Activated CD8-positive, alpha-beta memory T cell treated with anti-CD3 and anti-CD28 coated beads, Interleukin-2, amount 50 U/mL, for 1 hour (primary cell): ENCODE data around the gene SPTBN4.
"Not testable (repeated sequence)": the region's sequence is repeated elsewhere in the genome, so short reads cannot be mapped to it uniquely, and the experiment has no call there.

ENCODE experiments used
- DNase-seq: peaks from one replicate; pipeline ENCODE4 v3.0.0-alpha.2; 2020; ENCODE audit errors: extremely low read depth

The SPTBN4 gene

DNA sequence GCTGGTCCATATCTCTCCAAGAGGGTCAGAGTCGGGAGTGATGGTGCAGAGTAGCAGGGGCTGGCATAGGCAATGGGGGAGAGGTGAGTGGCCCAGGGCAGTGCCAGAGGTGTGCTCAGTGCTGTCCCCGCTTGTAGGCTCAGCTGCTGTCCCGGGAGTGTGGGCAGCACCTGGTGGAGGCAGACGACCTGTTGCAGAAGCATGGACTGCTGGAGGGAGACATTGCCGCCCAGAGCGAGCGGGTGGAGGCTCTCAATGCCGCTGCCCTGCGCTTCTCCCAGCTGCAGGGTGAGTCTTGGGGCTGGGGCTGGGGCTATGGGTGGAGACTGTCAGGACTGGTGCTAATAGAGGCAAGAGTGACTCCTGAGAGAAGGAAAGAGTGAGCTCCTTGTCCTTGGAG is 39.3 kb downstream of the SPTBN4 start:
- no peak for DNase-seq

DNA sequence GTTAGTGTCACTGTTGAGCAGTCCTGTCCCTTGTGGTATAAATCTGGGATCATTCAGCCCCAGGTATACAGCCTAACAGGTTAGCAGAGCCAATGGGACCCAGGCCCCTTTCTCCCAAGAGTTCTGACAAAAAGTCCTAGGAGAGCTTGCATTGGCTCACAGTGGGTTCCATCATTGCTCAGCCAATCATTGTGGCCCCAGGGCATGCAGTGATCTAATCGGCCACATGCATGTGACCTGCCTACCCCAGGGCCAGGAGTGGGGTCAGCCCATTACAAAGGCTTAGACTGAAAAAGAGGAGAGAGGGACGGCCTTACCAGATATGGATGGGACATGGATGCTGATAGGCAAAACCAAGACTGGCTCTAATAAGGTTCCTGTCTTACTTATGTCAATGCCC is 41.1 kb downstream of the SPTBN4 start:
- DNase-seq, result no peak

- no peak for DNase-seq
These were observed 42.0 kb downstream of the SPTBN4 start for GRCh38 chr19:40508739-40509260.

DNA sequence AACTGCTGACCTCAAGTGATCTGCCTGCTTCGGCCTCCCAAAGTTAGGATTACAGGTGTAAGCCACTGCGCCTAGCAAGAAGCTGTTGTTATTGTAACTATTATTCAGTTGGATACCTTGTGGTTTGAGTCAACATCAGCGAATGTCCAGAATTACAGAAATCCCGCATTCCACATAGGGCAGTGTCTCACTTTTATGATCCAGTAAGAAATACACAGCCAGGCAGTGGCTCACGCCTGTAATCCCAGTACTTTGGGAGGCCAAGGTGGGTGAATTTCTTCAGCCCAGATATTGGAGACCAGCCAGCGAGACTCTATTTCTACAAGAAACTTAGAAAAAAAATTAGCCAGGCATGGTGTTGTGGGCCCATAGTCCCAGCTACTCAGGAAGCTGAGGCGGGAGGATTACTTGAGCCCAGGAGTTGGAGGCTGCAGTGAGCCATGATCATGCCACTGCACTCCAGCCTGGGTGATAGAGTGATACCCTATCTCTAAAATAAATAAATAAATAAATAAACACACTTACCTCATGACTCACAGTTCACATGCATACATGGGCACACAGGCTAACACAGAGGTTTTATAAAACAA is 43.8 kb downstream of the SPTBN4 start:
- no peak for DNase-seq

- DNase-seq, result no peak
These were observed 44.7 kb downstream of the SPTBN4 start for GRCh38 chr19:40511487-40511886.

DNA sequence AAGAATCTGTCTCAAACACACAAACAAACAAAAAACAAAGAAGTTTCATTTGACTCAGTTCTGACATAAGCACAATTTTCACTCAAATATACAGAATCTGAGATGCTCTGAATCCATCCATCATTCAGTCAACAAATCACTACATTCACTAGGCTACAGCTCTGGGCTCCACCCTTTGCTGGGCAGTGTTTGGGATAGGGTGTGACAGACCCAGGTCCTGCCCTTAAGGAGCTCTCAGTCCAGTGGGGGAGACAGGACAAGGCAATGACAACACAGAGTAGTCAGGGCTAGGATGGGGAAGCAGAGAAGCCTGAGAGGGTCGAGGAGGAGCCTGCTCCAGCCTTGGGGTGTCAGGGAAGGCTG is 45.3 kb downstream of the SPTBN4 start:
- DNase-seq, result no peak

DNA sequence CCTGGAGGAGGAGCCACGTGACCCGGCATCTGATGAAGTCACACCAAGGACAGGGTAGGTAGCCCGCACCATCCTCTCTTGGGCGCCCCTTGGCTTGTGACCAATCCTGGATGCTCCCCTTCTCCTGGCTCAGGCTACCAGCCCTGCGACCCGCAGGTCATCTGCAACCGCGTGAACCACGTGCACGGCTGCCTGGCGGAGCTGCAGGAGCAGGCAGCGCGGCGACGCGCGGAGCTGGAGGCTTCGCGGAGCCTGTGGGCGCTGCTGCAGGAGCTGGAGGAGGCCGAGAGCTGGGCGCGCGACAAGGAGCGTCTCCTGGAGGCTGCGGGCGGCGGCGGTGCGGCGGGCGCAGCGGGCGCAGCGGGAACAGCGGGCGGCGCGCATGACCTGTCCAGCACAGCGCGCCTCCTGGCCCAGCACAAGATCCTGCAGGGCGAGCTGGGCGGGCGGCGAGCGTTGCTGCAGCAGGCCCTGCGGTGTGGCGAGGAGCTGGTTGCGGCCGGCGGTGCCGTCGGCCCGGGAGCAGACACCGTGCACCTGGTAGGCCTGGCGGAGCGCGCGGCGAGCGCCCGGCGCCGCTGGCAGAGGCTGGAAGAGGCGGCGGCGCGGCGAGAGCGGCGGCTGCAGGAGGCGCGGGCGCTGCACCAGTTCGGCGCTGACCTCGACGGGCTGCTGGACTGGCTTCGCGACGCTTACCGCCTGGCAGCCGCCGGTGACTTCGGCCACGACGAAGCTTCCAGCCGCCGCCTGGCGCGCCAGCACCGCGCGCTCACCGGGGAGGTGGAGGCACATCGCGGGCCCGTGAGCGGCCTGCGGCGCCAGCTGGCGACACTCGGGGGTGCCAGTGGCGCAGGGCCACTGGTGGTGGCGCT is 45.9 kb downstream of the SPTBN4 start:
- no peak for DNase-seq

GRCh38 chr19:40513345-40513678 is 46.5 kb downstream of the SPTBN4 start:
- DNase-seq, result no peak

- DNase-seq, result no peak
These were observed 47.0 kb downstream of the SPTBN4 start for GRCh38 chr19:40513741-40514315.

DNA sequence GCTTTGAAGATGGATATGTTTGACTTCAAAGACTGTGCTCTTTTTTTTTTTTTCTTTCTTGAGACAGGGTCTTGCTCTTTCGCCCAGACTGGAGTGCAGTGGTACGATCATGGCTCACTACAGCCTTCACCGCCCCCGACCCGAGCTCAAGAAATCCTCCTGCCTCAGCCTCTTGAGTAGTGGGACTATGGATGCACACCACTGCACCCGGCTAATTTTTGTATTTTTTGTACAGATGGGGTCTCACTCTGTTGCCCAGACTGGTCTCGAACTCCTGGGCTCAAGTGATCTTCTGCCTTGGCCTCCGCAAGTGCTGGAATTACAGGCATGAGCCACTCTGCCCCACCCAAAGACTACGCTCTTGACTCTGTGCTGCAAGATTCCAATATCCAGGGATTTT is 50.4 kb downstream of the SPTBN4 start:
- DNase-seq, result no peak

DNA sequence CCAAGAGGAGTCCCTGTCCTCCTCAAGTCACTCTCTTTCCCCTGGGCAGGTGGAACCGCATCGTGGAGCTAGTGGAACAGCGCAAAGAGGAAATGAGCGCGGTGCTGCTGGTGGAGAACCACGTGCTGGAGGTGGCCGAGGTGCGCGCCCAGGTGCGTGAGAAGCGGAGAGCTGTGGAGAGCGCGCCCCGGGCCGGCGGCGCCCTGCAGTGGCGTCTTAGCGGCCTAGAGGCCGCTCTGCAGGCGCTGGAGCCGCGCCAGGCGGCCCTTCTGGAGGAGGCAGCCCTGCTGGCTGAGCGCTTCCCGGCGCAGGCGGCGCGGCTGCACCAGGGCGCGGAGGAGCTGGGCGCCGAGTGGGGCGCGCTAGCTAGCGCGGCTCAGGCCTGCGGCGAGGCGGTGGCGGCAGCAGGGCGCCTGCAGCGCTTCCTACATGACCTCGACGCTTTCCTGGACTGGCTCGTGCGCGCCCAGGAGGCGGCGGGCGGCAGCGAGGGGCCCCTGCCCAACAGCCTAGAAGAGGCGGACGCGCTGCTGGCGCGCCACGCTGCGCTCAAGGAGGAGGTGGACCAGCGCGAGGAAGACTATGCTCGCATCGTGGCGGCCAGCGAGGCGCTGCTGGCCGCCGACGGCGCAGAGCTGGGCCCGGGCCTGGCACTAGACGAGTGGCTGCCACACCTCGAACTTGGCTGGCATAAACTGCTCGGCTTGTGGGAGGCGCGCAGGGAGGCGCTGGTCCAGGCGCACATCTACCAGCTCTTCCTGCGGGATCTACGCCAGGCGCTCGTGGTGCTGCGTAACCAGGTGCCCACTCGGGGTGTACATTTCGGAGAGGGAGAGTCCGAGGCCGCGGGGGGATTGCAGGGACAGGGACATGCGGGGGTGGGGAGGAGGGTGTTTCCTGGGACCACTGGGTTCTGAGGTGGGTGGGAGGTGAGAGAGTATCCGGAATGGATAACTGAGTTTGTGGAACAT is 52.8 kb downstream of the SPTBN4 start:
- DNase-seq, result no peak

GRCh38 chr19:40521276-40521675 is 54.5 kb downstream of the SPTBN4 start:
- DNase-seq, result no peak

DNA sequence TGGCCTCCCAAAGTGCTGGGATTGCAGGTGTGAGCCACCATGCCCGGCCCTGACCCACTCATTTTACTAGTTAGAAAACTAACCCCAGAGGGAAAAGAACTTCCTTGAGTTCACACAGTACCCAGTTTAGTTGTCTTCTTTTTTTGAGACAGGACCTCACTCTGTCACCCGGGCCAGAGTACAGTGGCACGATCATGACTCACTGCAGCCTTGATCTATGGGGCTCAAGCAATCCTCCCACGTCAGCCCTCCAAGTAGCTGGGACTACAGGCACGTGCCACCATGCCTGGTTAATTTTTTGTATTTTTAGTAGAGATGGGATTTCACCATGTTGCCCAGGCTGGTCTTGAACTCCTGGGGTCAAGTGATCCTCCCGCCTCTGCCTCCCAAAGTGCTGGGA is 55.1 kb downstream of the SPTBN4 start:
- not testable (repeated sequence) for DNase-seq

- no peak for DNase-seq
These were observed 56.7 kb downstream of the SPTBN4 start for GRCh38 chr19:40523322-40524047.

DNA sequence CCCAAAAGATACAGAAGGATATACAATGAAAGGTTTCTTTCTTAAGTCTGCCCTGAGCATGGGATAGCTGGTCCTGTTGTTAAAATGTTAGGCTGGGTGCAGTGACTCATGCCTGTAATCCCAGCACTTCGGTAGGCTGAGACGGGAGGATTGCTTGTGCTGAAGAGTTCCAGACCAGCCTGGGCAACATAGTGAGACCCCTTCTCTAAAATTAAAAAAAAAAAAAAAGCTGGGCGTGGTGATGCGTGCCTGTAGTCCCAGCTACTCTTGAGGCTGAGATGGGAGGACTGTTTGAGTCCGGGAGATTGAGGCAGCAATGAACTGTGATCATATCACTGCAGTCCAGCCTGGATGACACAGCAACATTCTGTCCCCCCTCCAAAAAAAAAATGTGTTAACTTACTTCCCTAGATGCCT is 57.3 kb downstream of the SPTBN4 start:
- no peak for DNase-seq

- no peak for DNase-seq
These were observed 57.9 kb downstream of the SPTBN4 start for GRCh38 chr19:40524655-40525054.

DNA sequence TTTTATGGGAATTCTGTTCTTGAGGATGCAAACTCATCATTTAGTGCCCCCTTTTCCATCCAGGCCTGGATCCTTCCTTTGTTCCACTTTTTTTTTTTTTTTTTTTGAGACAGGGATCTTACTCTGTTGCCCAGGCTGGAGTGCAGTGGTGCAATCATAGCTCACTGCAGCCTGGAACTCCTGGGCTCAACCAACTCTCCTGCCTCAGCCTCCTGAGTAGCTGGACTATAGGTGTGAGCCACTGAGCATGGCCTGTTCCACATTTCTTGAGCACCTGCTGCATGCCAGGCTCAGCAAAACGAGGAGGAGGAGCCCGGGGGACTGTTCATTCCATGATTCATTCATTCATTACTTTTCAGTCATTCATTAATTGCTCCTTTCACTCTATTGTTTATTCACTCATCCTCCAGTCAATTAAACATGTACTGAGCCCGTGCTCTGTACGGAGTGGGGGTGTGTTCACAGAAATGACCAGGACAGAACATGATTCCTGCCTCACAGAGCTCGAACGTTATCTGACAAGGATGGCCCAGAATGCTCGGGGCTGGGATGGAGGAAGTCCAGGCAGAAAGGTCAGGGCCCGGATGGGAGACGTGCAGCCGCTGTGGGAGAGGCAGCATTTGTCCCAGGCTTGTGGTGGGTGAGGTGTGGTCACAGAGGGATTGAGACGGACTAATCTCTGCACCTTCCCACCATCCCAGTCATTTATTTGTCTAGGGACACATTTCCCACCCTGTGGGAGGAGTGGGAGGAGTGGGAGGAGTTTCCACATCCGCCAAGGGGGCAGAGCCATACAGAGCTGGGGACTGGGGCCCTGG is 58.6 kb downstream of the SPTBN4 start:
- no peak for DNase-seq

GRCh38 chr19:40528078-40528477 is 61.3 kb downstream of the SPTBN4 start:
- no peak for DNase-seq

- DNase-seq, result no peak
These were observed 61.8 kb downstream of the SPTBN4 start for GRCh38 chr19:40528533-40529092.
